Esophagus muscularis mucosa (tissue), 4 donors: Measurements from ENCODE around the gene AHRR. TPM values are rescaled to one million over a fixed set of nuclear protein-coding genes. Genes with fewer than 3 reads are reported as not detected.

Experiments
- DNase-seq: peaks from one replicate; pipeline ENCODE4 v3.0.0-alpha.2; 2017; ENCODE audit errors: extremely low spot score
- H3K27ac ChIP-seq, 4 donors: fragments of 200-600 bp; sonication (generic); replicated peaks in 1 of 4; 1 replicate in 3 of 4; 2 replicates in 1 of 4; pipeline ENCODE4 v1.5.1; 2016 to 2019; ENCODE audit warnings: mild to moderate bottlenecking in 1 of 4
- H3K27me3 ChIP-seq, 4 donors: fragments of 200-600 bp; sonication (generic); one replicate each; pipeline versions ENCODE4 v1.5.1 to v1.6.0; 2016 to 2019
- H3K36me3 ChIP-seq, 4 donors: fragments of 200-600 bp; sonication (generic); one replicate each; pipeline ENCODE4 v1.5.1; 2016 to 2019
- H3K4me1 ChIP-seq, 4 donors: fragments of 200-600 bp; sonication (generic); one replicate each; pipeline ENCODE4 v1.5.1; 2016 to 2019
- H3K4me3 ChIP-seq, 4 donors: fragments of 200-600 bp; sonication (generic); 1 replicate in 2 of 4; 2 replicates in 2 of 4; pipeline ENCODE4 v1.5.1; 2016 to 2019; ENCODE audit warnings: mild to moderate bottlenecking in 4 of 4, moderate library complexity in 1 of 4
- H3K9me3 ChIP-seq, 4 donors: fragments of 200-600 bp; sonication (generic); 1 replicate in 3 of 4; 2 replicates in 1 of 4; pipeline ENCODE4 v1.5.1; 2016 to 2019
- CTCF ChIP-seq, 3 experiments: fragments of 200-600 bp in 2 of 3; fragments of 450-650 bp in 1 of 3; sonication (generic) in 2 of 3; IDR thresholded peaks; one replicate each; pipeline ENCODE4 v1.5.1; 2017 to 2019; ENCODE audit warnings: antibody characterized with exemption in 3 of 3, mild to moderate bottlenecking in 2 of 3, moderate library complexity in 1 of 3
- EP300 ChIP-seq: sonication (generic); formaldehyde crosslinking; IDR thresholded peaks from one replicate; pipeline ENCODE4 v1.6.1; 2017; ENCODE audit warnings: antibody characterized with exemption
- POLR2A ChIP-seq: fragments of 450-650 bp; IDR thresholded peaks from one replicate; pipeline ENCODE4 v1.6.1; 2017; ENCODE audit warnings: antibody characterized with exemption, moderate library complexity, mild to moderate bottlenecking, low read depth
- POLR2AphosphoS5 ChIP-seq, 2 donors: sonication (generic); formaldehyde crosslinking; IDR thresholded peaks; one replicate each; pipeline ENCODE4 v1.6.1; 2017; ENCODE audit warnings: antibody characterized with exemption in 2 of 2
- WGBS: methylation state at CpG from one replicate; pipeline ENCODE4 v1.1.5; 2018; 5-methylcytosine and 5-hydroxymethylcytosine counted together
- intact Hi-C: fragments of 100-400 bp; cut with DNase I; formaldehyde crosslinking; loops from one replicate; pipeline ENCODE4 v1.15.1; 2023
- total RNA-seq, 4 donors: library from RNA; depleted of rRNA; stranded (reverse); fragments of >200 nt; gene quantifications; one replicate each; pipeline versions ENCODE4 v1.1.0 to v1.2.1, GENCODE V29; 2016

AHRR gene
- total RNA-seq, 4 donors from 2014 or later = 0.33 to 5.5 (median 0.86) TPM

DNA sequence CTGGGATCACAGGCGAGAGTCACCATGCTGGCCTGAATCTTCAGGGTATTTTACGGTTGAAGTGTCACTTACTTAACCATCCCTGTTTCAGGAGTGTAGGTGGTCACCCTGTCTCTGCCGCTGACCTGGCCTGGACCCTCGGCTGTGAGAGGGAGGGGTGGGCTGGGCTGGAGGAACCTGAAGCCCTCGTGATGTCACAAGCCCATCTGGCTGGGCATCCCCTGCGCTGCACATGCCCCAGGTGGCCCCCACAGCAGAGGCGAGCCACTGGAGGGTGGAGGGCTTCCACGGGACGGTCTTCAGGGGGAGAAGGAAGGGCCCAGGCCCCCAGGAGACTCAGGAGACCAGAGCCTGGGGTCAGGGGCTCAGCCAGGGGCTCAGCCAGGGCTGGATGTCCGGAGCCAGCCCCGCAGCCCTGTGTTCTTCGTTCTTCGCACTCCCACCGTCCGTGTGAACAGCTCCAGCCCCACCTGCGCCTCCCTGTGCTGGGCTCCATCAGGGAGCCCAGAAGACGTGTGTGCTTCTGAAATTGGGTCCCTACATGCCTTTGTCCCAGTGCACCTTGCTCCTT is 7.6 kb upstream of the AHRR start:
- intact Hi-C loops = no loop called here

GRCh38 chr5:314676-315487 is 6.6 kb upstream of the AHRR start:
- H3K9me3 ChIP-seq = no peaks in the 10 kb centered on the region
- 84% methylated on average over 18 of the region's 18 CpGs for WGBS
- intact Hi-C loops = no loop called here
- H3K27ac ChIP-seq = no peak overlapping the region
- H3K36me3 ChIP-seq = peaks cover 27 to 77% (median 64%) of the 10 kb centered on the region in 4 donors
- H3K4me3 ChIP-seq = no peak overlapping the region
- H3K4me1 ChIP-seq = peaks cover 0 to 7% (median 3%) of the 10 kb centered on the region in 4 donors
- TF ChIP-seq POLR2AphosphoS5 (IDR thresholded peaks at IDR 0.05) (no peak), EP300 (no peak), POLR2A (no peak), CTCF (IDR thresholded peaks at IDR 0.05) (no peak)
- H3K27me3 ChIP-seq = peaks cover 0 to 22% (median 0%) of the 10 kb centered on the region in 4 donors
- no peak for DNase-seq

More for the DNA sequence above, 7.6 kb upstream of the AHRR start:
- Histone ChIP-seq H3K4me3 (no peak overlapping the region), H3K36me3 (peaks cover 27 to 85% (median 68%) of the 10 kb centered on the region in 4 donors), H3K9me3 (no peaks in the 10 kb centered on the region), H3K27me3 (peaks cover 0 to 12% (median 0%) of the 10 kb centered on the region in 4 donors), H3K4me1 (peaks cover 3 to 9% (median 6%) of the 10 kb centered on the region in 4 donors), H3K27ac (no peak overlapping the region)
- TF ChIP-seq EP300 (no peak), POLR2A (no peak), POLR2AphosphoS5 (IDR thresholded peaks at IDR 0.05) (no peak), CTCF (IDR thresholded peaks at IDR 0.05) (no peak)
- no peak for DNase-seq
- 91% methylated on average over 17 of the region's 17 CpGs for WGBS

DNA sequence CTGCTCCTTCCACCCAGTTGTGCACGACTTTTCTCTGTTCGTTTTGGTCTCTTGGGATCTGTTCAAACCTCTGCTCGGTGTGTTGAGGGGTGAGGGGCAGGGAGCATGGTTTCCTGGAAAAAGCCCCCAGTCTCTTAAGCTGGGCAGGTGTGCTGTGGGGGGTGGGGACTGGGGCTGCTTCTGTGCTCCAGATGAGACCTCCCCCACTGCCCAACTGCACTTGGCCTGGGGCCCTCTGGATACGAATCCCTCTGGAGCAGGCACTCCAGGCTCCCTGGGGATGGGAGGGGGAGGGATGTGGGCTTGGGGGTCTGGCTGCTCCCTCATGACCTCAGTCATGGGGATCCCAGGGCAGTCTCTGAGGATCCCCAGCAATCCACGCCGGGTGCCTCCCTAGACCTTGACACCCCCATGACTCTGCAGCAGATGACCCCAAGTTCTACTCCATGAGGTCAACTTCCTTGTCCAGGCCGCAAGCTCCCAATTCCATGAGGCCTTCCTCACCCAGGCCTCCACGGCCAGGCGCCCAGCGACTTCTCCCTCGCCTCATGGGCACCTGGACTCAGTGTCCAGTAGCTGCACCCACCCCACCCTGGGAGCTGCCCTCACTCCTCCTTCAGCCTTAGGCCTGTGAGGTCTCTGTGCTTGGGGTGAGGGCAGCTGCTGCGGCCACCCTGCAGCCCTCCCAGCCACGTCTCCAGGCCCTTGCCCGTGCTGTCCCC is 5.9 kb upstream of the AHRR start:
- Histone ChIP-seq H3K4me1 (peaks cover 5 to 12% (median 6%) of the 10 kb centered on the region in 4 donors), H3K27me3 (peaks cover 0 to 30% (median 7%) of the 10 kb centered on the region in 4 donors), H3K27ac (no peak overlapping the region), H3K36me3 (peaks cover 27 to 69% (median 60%) of the 10 kb centered on the region in 4 donors), H3K9me3 (no peaks in the 10 kb centered on the region), H3K4me3 (no peak overlapping the region)
- no peak for DNase-seq
- TF ChIP-seq POLR2A = no peak
- no peak for TF ChIP-seq POLR2AphosphoS5 (IDR thresholded peaks at IDR 0.05)
- no peak for TF ChIP-seq EP300
- TF ChIP-seq CTCF (IDR thresholded peaks at IDR 0.05) = no peak
- intact Hi-C loops = no loop called here
- 79% methylated on average over 11 of the region's 14 CpGs for WGBS

- intact Hi-C loops = no loop called here
Measured at GRCh38 chr5:316210-317085, 5.1 kb upstream of the AHRR start.

More at GRCh38 chr5:316210-317085, 5.1 kb upstream of the AHRR start:
- Histone ChIP-seq H3K9me3 (no peaks in the 10 kb centered on the region), H3K4me1 (peaks cover 11 to 20% (median 13%) of the 10 kb centered on the region in 4 donors), H3K4me3 (no peak overlapping the region), H3K27me3 (peaks cover 0 to 38% (median 14%) of the 10 kb centered on the region in 4 donors), H3K27ac (no peak overlapping the region), H3K36me3 (peaks cover 27 to 61% (median 56%) of the 10 kb centered on the region in 4 donors)
- 94% methylated on average over 16 of the region's 19 CpGs for WGBS
- DNase-seq = no peak
- TF ChIP-seq POLR2A (no peak), POLR2AphosphoS5 (IDR thresholded peaks at IDR 0.05) (no peak), EP300 (no peak), CTCF (IDR thresholded peaks at IDR 0.05) (no peak)
